NCI-H2107 treated with DMSO at 0.1 percent for 48 hours (cell line): ENCODE results near the gene KLHDC9.
A peak's percentile ranks its signal among the peaks of the same experiment; 100 is the strongest.
"Not testable (repeated sequence)": the region's sequence is repeated elsewhere in the genome, so short reads cannot be mapped to it uniquely, and the experiment has no call there.

Source experiments
- DNase-seq: peaks from one replicate; lab custom pipeline; 2025; ENCODE audit not compliant: unreplicated experiment; lab: John Stamatoyannopoulos, UW

The KLHDC9 gene

GRCh38 chr1:161094481-161094880, 3.7 kb upstream of the KLHDC9 start:
- no peak for DNase-seq

- no peak for DNase-seq
Measured at GRCh38 chr1:161095230-161095629, 2.9 kb upstream of the KLHDC9 start.

GRCh38 chr1:161096015-161096414, 2.1 kb upstream of the KLHDC9 start:
- no peak for DNase-seq

GRCh38 chr1:161096530-161096929, 1.6 kb upstream of the KLHDC9 start:
- DNase-seq = no peak

- DNase-seq = no peak
Measured at GRCh38 chr1:161099090-161099802, 1.1 kb downstream of the KLHDC9 start.

GRCh38 chr1:161100556-161100955, 2.4 kb downstream of the KLHDC9 start:
- no peak for DNase-seq

GRCh38 chr1:161106431-161106830, 8.3 kb downstream of the KLHDC9 start:
- DNase-seq = no peak

- no peak for DNase-seq
Measured at GRCh38 chr1:161111117-161111516, 13.0 kb downstream of the KLHDC9 start.

- no peak for DNase-seq
Measured at GRCh38 chr1:161111527-161111926, 13.4 kb downstream of the KLHDC9 start.

GRCh38 chr1:161113915-161114314, 15.8 kb downstream of the KLHDC9 start:
- DNase-seq = no peak

GRCh38 chr1:161114556-161114955, 16.4 kb downstream of the KLHDC9 start:
- DNase-seq = no peak

- no peak for DNase-seq
Measured at GRCh38 chr1:161115132-161115711, 17.1 kb downstream of the KLHDC9 start.

GRCh38 chr1:161115961-161116360, 17.8 kb downstream of the KLHDC9 start:
- DNase-seq = not testable (repeated sequence)

GRCh38 chr1:161117759-161118581, 19.8 kb downstream of the KLHDC9 start, which contains the start of the genes NIT1 and PFDN2:
Gene NIT1 (plus strand): TSS chr1:161118105. CDS start chr1:161118177, 72 bp downstream.
Gene PFDN2 (minus strand): TSS chr1:161118037. CDS start chr1:161118026, 11 bp downstream.
- DNase-seq = peak; percentile 82

GRCh38 chr1:161119092-161119903, 21.1 kb downstream of the KLHDC9 start:
- no peak for DNase-seq

- no peak for DNase-seq
Measured at GRCh38 chr1:161121042-161121650, 23.0 kb downstream of the KLHDC9 start.

- DNase-seq = no peak
Measured at GRCh38 chr1:161121834-161122233, 23.7 kb downstream of the KLHDC9 start.

- no peak for DNase-seq
Measured at GRCh38 chr1:161122967-161123366, 24.8 kb downstream of the KLHDC9 start.

- DNase-seq = no peak
Measured at GRCh38 chr1:161127649-161128048, 29.5 kb downstream of the KLHDC9 start.

- DNase-seq = no peak
Measured at GRCh38 chr1:161128591-161129420, 30.6 kb downstream of the KLHDC9 start.
